ENCODE measurements around the gene ADAMTSL3.

GRCh38 chr15:83739629-83740028 lies 85.7 kb downstream of the ADAMTSL3 start:
- TF ChIP-seq CTCF (IDR thresholded peaks at IDR 0.05) = no peak
- TF ChIP-seq EP300 (IDR thresholded peaks at IDR 0.05) = no peak

All from sigmoid colon (tissue), 4 donors.